Astrocyte of the cerebellum (primary cell): ENCODE results near the gene METRNL.

Experiments
- DNase-seq: peaks from one replicate; pipeline ENCODE4 v3.0.0-alpha.2; 2011; ENCODE audit warnings: low read depth
- H3K4me3 ChIP-seq: 2 replicates; pipeline ENCODE4 v1.5.1; 2011; ENCODE audit warnings: mild to moderate bottlenecking, low read depth, low read length, moderate library complexity
- CTCF ChIP-seq: IDR thresholded peaks from 2 replicates; pipeline ENCODE4 v1.5.1; 2012; ENCODE audit warnings: low read length, low read depth, moderate library complexity, mild to moderate bottlenecking; ENCODE audit errors: missing control alignments
- in situ Hi-C: cut with HindIII; loops from 2 replicates; pipeline ENCODE4 v1.10.0; 2017; ENCODE audit warnings: low sequenced_read_pairs

Gene METRNL

DNA sequence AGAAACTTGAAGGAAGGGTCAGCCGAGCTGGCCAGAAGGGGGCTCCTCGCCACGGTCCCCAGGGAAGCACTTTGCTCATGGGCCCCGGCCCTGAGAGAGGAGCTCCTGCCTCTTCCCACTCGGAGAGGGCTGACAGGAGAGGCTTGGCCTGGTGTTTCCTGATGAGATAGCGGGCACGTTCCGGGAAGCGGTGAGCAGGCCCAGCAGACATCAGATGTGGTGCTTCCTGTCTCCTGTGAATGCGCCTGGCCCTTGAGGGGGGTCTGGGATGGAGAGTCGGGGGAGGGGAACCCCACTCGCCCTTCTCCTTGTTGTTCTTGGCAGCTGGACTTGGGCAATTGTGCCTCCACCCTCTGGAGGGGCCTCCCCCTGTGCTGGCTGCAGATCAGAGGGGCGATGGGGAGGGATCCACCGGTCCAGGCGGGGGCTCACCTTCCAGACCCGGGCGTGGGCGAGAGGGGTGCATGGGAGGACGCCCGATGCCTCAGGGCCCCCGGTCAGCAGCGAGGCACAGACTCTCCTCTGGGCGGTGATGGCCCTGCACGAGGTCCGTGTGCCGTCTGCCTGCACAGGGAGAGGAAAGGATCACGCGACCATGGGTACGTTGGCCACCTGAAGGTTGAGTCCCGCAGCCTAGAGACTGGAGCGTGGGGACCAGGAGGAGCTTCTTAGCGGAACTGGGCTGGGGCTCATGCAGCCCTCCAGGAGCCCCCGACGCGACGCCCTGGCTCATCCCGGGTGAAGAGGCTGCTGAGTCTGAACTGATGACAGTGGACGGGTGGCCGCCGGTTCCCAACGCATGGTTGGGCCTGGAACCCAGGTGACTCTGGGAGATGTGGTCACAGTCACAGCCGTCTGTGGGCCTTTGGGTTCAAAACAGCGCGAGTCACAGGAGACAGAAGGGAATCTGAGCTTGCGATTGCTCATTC, 25.4 kb downstream of the METRNL start:
- no peak for DNase-seq
- in situ Hi-C loops: no loop called here
- no peak overlapping the region for H3K4me3 ChIP-seq
- no peak for TF ChIP-seq CTCF

DNA sequence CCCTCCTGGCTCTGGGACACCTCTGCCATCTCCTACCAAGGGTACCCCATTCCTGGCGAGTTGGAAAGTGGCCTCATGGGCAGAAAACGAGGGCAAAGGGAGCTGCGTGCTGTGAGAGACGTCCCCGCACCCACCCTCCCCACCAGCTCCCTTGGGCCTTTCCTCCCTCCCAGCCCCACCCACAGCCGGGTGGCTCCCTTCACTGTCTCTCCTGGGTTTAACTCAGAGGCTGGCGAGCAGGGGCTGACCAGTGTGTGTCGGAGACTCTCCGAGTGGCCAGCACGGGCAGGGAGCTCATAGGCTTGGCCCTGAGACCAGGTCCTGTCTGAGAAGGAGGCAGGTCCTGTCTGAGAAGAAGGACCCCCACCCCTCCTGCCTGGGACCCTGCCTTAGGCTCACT, 26.1 kb downstream of the METRNL start:
- no peak for TF ChIP-seq CTCF
- in situ Hi-C loops: no loop called here
- no peak overlapping the region for H3K4me3 ChIP-seq
- no peak for DNase-seq

- TF ChIP-seq CTCF: no peak
- no peak overlapping the region for H3K4me3 ChIP-seq
- in situ Hi-C loops: no loop called here
- DNase-seq: no peak
These were observed 26.7 kb downstream of the METRNL start for GRCh38 chr17:83106056-83106588.

- H3K4me3 ChIP-seq: no peak overlapping the region
- in situ Hi-C loops: no loop called here
- DNase-seq: no peak
- TF ChIP-seq CTCF: no peak
These were observed 27.7 kb downstream of the METRNL start for GRCh38 chr17:83106913-83107655.

GRCh38 chr17:83107656-83108048, 28.2 kb downstream of the METRNL start:
- no peak overlapping the region for H3K4me3 ChIP-seq
- no peak for TF ChIP-seq CTCF
- DNase-seq: no peak
- in situ Hi-C loops: no loop called here

- DNase-seq: no peak
- H3K4me3 ChIP-seq: no peak overlapping the region
- in situ Hi-C loops: no loop called here
- TF ChIP-seq CTCF: no peak
These were observed 29.3 kb downstream of the METRNL start for GRCh38 chr17:83108709-83109108.
